GM12878 (cell line): ENCODE data around the gene NPAS2.

Experiments
- BCL3 ChIP-seq: IDR thresholded peaks from 2 replicates; pipeline ENCODE4 v1.6.1; 2011; ENCODE audit warnings: borderline replicate concordance, low read depth, mild to moderate bottlenecking, moderate library complexity, low read length; ENCODE audit not compliant: insufficient read depth, poor library complexity, severe bottlenecking
- CTCF ChIP-seq, 3 experiments: IDR thresholded peaks in 2 of 3; conservative IDR thresholded peaks in 1 of 3; 2 replicates each; pipeline ENCODE4 v1.5.1; 2011; ENCODE audit warnings: low read depth in 3 of 3, low read length in 3 of 3, mild to moderate bottlenecking in 3 of 3, control low read depth in 2 of 3, moderate library complexity in 2 of 3, inconsistent platforms in 1 of 3, mixed read lengths in 1 of 3; ENCODE audit not compliant: control insufficient read depth in 2 of 3, insufficient read depth in 1 of 3; ENCODE audit errors: extremely low read depth in 1 of 3
- ELK1 ChIP-seq: IDR thresholded peaks from 2 replicates; pipeline ENCODE4 v1.6.1; 2012; ENCODE audit warnings: low read depth, low read length, improper control_type of control experiment
- POLR2A ChIP-seq: IDR thresholded peaks from 2 replicates; pipeline ENCODE4 v1.6.1; 2011; ENCODE audit warnings: low read depth, mild to moderate bottlenecking, low read length
- POLR2AphosphoS5 ChIP-seq: IDR thresholded peaks from 2 replicates; pipeline ENCODE4 v1.6.1; 2011; ENCODE audit warnings: mild to moderate bottlenecking, low read length, inconsistent platforms
- RB1 ChIP-seq: fragments of 450-650 bp; formaldehyde crosslinking; IDR thresholded peaks from 2 replicates; pipeline ENCODE4 v1.6.1; 2017; ENCODE audit warnings: mild to moderate bottlenecking, borderline replicate concordance
- SMC3 ChIP-seq: IDR thresholded peaks from 2 replicates; pipeline ENCODE4 v1.6.1; 2011; ENCODE audit warnings: low read length, improper control_type of control experiment, borderline replicate concordance
- TAF1 ChIP-seq: IDR thresholded peaks from 2 replicates; pipeline ENCODE4 v1.6.1; 2011; ENCODE audit warnings: mild to moderate bottlenecking, low read depth, low read length, borderline replicate concordance
- TF ChIP-seq, protein P1 (sequence below): fragments of 450-650 bp; IDR thresholded peaks from 2 replicates; pipeline ENCODE4 v1.6.1; 2017; ENCODE audit warnings: borderline replicate concordance
- TF ChIP-seq, protein P2 (sequence below): IDR thresholded peaks from 2 replicates; pipeline ENCODE4 v1.6.1; 2011; ENCODE audit warnings: low read depth, mild to moderate bottlenecking, low read length, moderate library complexity, borderline replicate concordance; ENCODE audit errors: extremely low read depth

GRCh38 chr2:100964681-100965169 lies 144.8 kb downstream of the NPAS2 start:
- no peak for TF ChIP-seq TAF1
- TF ChIP-seq POLR2AphosphoS5, result no peak
- no peak for TF ChIP-seq CTCF (IDR thresholded peaks at IDR 0.05 in 2 of 3, conservative IDR thresholded peaks at IDR 0.05 in 1 of 3; ENCODE audit: control insufficient read depth in 2 of 3, extremely low read depth in 1 of 3, insufficient read depth in 1 of 3, low read depth in 3 of 3, low read length in 3 of 3)
- TF ChIP-seq, protein P1, sequence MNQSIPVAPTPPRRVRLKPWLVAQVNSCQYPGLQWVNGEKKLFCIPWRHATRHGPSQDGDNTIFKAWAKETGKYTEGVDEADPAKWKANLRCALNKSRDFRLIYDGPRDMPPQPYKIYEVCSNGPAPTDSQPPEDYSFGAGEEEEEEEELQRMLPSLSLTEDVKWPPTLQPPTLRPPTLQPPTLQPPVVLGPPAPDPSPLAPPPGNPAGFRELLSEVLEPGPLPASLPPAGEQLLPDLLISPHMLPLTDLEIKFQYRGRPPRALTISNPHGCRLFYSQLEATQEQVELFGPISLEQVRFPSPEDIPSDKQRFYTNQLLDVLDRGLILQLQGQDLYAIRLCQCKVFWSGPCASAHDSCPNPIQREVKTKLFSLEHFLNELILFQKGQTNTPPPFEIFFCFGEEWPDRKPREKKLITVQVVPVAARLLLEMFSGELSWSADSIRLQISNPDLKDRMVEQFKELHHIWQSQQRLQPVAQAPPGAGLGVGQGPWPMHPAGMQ, result no peak
- no peak for TF ChIP-seq BCL3
- no peak for TF ChIP-seq SMC3
- TF ChIP-seq POLR2A, result no peak
- TF ChIP-seq ELK1, result no peak
- TF ChIP-seq RB1, result no peak
- TF ChIP-seq, protein P2, sequence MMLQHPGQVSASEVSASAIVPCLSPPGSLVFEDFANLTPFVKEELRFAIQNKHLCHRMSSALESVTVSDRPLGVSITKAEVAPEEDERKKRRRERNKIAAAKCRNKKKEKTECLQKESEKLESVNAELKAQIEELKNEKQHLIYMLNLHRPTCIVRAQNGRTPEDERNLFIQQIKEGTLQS, result no peak
